ENCODE data around the gene CCDC85B. TPM values are rescaled to one million over a fixed set of nuclear protein-coding genes. Genes with fewer than 3 reads are reported as not detected.

The CCDC85B gene
- total and polyA plus RNA-seq, 4 donors, result 4.3 to 12.6 (median 6.9) TPM

GRCh38 chr11:65883786-65884715, 6.4 kb upstream of the CCDC85B start:
- DNase-seq (ENCODE audit: low spot score), result no peak
- H3K36me3 ChIP-seq (ENCODE audit: control insufficient read depth in 4 of 4, insufficient read depth in 3 of 4, low read depth in 1 of 4, low read length in 3 of 4), result peaks cover 2 to 12% (median 3%) of the 10 kb centered on the region in 4 donors
- H3K4me1 ChIP-seq (ENCODE audit: control insufficient read depth in 4 of 4, insufficient read depth in 4 of 4, low read length in 3 of 4), result peaks cover 5 to 25% (median 12%) of the 10 kb centered on the region in 4 donors

DNA sequence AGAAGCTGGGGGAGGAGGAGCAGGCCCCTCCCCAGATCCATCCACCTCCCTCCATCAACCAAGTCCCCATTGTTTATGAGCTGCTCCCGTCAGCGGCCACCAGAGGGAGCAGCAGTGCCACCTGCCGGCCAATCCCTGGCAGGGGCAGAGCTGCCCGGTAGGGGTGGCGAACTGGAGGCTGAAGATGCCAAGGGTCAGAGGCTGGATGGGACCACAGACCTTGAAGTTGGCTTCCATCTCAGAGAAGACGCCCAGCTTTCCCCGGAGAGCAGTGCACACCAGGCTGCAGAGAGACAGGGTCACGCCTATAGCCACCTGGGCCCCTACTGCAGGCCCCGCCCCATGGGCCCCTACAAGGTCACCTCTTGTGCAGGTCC, 5.8 kb upstream of the CCDC85B start:
- Histone ChIP-seq H3K4me1 (ENCODE audit: control insufficient read depth in 4 of 4, insufficient read depth in 4 of 4, low read length in 3 of 4) (peaks cover 5 to 31% (median 19%) of the 10 kb centered on the region in 4 donors), H3K9ac (ENCODE audit: low read depth in 1 of 2, low read length in 2 of 2) (no peak overlapping the region), H3K9me3 (ENCODE audit: control insufficient read depth in 4 of 4, low read length in 3 of 4) (no peaks in the 10 kb centered on the region), H3K36me3 (ENCODE audit: control insufficient read depth in 4 of 4, insufficient read depth in 3 of 4, low read depth in 1 of 4, low read length in 3 of 4) (peaks cover 2 to 12% (median 3%) of the 10 kb centered on the region in 4 donors), H3K4me3 (ENCODE audit: low read depth in 1 of 3, low read length in 3 of 3) (no peak overlapping the region), H3K27me3 (ENCODE audit: control insufficient read depth in 4 of 4, insufficient read depth in 4 of 4, low read length in 3 of 4) (no peaks in the 10 kb centered on the region), H3K27ac (ENCODE audit: low read depth in 1 of 2, low read length in 2 of 2) (no peak overlapping the region)
- TF ChIP-seq SP1 (IDR thresholded peaks at IDR 0.05) (no peak), NR2F2 (IDR thresholded peaks at IDR 0.05) (peak; percentile 68), RAD21 (IDR thresholded peaks at IDR 0.05) (peak; percentile 92 to 96), RXRA (IDR thresholded peaks at IDR 0.05) (peak in 1 of 2 donors; percentile 55), MAX (IDR thresholded peaks at IDR 0.05) (no peak), GABPA (IDR thresholded peaks at IDR 0.05 in 1 of 2, conservative IDR thresholded peaks at IDR 0.05 in 1 of 2) (peak in 1 of 2 donors; percentile 30)
- TF ChIP-seq, protein P1, sequence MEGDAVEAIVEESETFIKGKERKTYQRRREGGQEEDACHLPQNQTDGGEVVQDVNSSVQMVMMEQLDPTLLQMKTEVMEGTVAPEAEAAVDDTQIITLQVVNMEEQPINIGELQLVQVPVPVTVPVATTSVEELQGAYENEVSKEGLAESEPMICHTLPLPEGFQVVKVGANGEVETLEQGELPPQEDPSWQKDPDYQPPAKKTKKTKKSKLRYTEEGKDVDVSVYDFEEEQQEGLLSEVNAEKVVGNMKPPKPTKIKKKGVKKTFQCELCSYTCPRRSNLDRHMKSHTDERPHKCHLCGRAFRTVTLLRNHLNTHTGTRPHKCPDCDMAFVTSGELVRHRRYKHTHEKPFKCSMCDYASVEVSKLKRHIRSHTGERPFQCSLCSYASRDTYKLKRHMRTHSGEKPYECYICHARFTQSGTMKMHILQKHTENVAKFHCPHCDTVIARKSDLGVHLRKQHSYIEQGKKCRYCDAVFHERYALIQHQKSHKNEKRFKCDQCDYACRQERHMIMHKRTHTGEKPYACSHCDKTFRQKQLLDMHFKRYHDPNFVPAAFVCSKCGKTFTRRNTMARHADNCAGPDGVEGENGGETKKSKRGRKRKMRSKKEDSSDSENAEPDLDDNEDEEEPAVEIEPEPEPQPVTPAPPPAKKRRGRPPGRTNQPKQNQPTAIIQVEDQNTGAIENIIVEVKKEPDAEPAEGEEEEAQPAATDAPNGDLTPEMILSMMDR (IDR thresholded peaks at IDR 0.05; ENCODE audit: low read depth, low read length, missing input control), result peak; percentile 97
- WGBS, result 23% methylated on average over 9 of the region's 9 CpGs
- peak; percentile 82 for DNase-seq (ENCODE audit: low spot score)

More at GRCh38 chr11:65883786-65884715, 6.4 kb upstream of the CCDC85B start:
- TF ChIP-seq EGR1 (IDR thresholded peaks at IDR 0.05; ENCODE audit: low read depth in 2 of 2), result no peak
- TF ChIP-seq FOXA2 (IDR thresholded peaks at IDR 0.05), result no peak
- no peak for TF ChIP-seq HNF4A (conservative IDR thresholded peaks at IDR 0.05)
- no peak for TF ChIP-seq RXRA (IDR thresholded peaks at IDR 0.05)
- no peak for TF ChIP-seq RAD21 (IDR thresholded peaks at IDR 0.05)
- TF ChIP-seq, protein P2, sequence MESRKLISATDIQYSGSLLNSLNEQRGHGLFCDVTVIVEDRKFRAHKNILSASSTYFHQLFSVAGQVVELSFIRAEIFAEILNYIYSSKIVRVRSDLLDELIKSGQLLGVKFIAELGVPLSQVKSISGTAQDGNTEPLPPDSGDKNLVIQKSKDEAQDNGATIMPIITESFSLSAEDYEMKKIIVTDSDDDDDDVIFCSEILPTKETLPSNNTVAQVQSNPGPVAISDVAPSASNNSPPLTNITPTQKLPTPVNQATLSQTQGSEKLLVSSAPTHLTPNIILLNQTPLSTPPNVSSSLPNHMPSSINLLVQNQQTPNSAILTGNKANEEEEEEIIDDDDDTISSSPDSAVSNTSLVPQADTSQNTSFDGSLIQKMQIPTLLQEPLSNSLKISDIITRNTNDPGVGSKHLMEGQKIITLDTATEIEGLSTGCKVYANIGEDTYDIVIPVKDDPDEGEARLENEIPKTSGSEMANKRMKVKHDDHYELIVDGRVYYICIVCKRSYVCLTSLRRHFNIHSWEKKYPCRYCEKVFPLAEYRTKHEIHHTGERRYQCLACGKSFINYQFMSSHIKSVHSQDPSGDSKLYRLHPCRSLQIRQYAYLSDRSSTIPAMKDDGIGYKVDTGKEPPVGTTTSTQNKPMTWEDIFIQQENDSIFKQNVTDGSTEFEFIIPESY (IDR thresholded peaks at IDR 0.05), result no peak
- no peak for TF ChIP-seq HNF4G (IDR thresholded peaks at IDR 0.05)
- Histone ChIP-seq H3K27me3 (ENCODE audit: control insufficient read depth in 4 of 4, insufficient read depth in 4 of 4, low read length in 3 of 4) (no peaks in the 10 kb centered on the region), H3K9ac (ENCODE audit: low read depth in 1 of 2, low read length in 2 of 2) (no peak overlapping the region), H3K9me3 (ENCODE audit: control insufficient read depth in 4 of 4, low read length in 3 of 4) (no peaks in the 10 kb centered on the region), H3K27ac (ENCODE audit: low read depth in 1 of 2, low read length in 2 of 2) (no peak overlapping the region), H3K4me3 (ENCODE audit: low read depth in 1 of 3, low read length in 3 of 3) (no peak overlapping the region)
- WGBS, result 87% methylated on average over 28 of the region's 28 CpGs

DNA sequence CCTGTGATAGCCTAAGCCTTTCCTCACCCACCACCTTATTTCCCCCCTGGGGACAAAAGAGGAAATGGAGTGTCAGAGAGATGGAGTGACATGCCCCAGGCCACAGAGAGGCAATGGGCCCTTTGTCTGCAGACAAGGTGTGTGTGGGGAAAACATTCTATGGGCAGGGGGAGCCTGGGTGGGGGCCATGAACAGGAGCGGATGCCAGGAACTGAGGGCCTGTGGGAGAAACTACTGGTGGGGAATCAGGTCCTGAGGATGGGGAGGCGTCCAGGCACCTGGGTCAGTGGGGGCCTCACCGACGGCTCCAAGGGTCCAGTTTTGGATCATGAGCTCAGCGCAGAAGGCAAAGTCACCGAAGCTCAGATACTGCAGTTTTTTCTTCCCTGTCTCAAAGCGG, 5.2 kb upstream of the CCDC85B start:
- H3K9me3 ChIP-seq (ENCODE audit: control insufficient read depth in 4 of 4, low read length in 3 of 4), result no peaks in the 10 kb centered on the region
- no peak overlapping the region for H3K27ac ChIP-seq (ENCODE audit: low read depth in 1 of 2, low read length in 2 of 2)
- H3K27me3 ChIP-seq (ENCODE audit: control insufficient read depth in 4 of 4, insufficient read depth in 4 of 4, low read length in 3 of 4), result no peaks in the 10 kb centered on the region
- H3K36me3 ChIP-seq (ENCODE audit: control insufficient read depth in 4 of 4, insufficient read depth in 3 of 4, low read depth in 1 of 4, low read length in 3 of 4), result peaks cover 2 to 12% (median 3%) of the 10 kb centered on the region in 4 donors
- no peak overlapping the region for H3K9ac ChIP-seq (ENCODE audit: low read depth in 1 of 2, low read length in 2 of 2)
- no peak overlapping the region for H3K4me3 ChIP-seq (ENCODE audit: low read depth in 1 of 3, low read length in 3 of 3)
- H3K4me1 ChIP-seq (ENCODE audit: control insufficient read depth in 4 of 4, insufficient read depth in 4 of 4, low read length in 3 of 4), result peaks cover 5 to 34% (median 23%) of the 10 kb centered on the region in 4 donors
- no peak for DNase-seq (ENCODE audit: low spot score)
- WGBS, result 95% methylated on average over 7 of the region's 7 CpGs
- TF ChIP-seq MAX (IDR thresholded peaks at IDR 0.05), result no peak
- TF ChIP-seq, protein P2 (IDR thresholded peaks at IDR 0.05), result no peak
- no peak for TF ChIP-seq REST (IDR thresholded peaks at IDR 0.05)
- TF ChIP-seq NR2F2 (IDR thresholded peaks at IDR 0.05), result no peak
- TF ChIP-seq FOXA2 (IDR thresholded peaks at IDR 0.05), result no peak
- TF ChIP-seq YY1 (IDR thresholded peaks at IDR 0.05), result no peak
- TF ChIP-seq SP1 (IDR thresholded peaks at IDR 0.05), result no peak
- no peak for TF ChIP-seq TAF1 (conservative IDR thresholded peaks at IDR 0.05)
- no peak for TF ChIP-seq HNF4G (IDR thresholded peaks at IDR 0.05)
- no peak for TF ChIP-seq FOXA1 (IDR thresholded peaks at IDR 0.05)
